ENCODE measurements around the gene FAM174B.

GRCh38 chr15:92668620-92669019 lies 13.0 kb upstream of the FAM174B start:
- no peak for TF ChIP-seq CTCF (IDR thresholded peaks at IDR 0.05; ENCODE audit: insufficient read depth, low read length)
- TF ChIP-seq POLR2AphosphoS5 (IDR thresholded peaks at IDR 0.05; ENCODE audit: low read depth): no peak

Data from HL-60 (cell line).